GDM1 (cell line): ENCODE measurements around the gene BSG.

Source experiments
- DNase-seq: peaks from one replicate; lab custom pipeline; 2025; lab: John Stamatoyannopoulos, UW

The BSG gene

DNA sequence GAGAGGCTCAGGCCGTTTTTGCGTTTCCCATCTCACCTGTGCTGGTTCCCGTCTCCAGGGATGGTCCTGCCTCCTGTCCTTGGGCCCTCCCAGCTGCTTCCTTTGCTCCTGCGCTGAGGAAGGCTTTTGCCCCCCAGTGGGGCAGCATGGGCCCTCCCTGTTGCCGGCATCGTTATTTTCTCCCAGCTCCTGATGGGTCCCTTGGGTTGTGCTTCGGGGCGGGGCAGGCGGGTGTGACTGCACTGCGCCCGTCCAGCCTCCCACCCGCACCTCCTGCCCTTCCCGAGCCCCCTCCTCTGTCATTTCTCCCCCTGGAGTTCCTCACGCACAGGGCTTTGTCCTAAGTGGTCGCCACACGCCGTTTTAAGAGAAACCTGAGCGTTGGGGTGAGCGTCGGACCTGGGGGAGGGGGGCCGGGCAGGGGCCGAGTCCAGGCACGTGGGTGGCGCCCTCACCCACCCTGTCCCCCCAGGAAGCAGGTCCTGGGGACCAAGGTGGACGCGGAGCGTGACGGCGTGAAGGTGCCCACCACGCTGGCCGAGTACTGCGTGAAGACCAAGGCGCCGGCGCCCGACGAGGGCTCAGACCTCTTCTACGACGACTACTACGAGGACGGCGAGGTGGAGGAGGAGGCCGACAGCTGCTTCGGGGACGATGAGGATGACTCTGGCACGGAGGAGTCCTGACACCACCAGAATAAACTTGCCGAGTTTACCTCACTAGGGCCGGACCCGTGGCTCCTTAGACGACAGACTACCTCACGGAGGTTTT is 31.3 kb upstream of the BSG start:
- no peak for DNase-seq

DNA sequence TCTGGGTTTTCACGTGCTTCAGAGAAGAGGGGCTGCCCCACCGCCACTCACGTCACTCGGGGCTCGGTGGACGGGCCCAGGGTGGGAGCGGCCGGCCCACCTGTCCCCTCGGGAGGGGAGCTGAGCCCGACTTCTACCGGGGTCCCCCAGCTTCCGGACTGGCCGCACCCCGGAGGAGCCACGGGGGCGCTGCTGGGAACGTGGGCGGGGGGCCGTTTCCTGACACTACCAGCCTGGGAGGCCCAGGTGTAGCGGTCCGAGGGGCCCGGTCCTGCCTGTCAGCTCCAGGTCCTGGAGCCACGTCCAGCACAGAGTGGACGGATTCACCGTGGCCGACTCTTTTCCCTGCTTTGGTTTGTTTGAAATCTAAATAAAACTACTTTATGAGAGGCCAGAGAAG is 30.7 kb upstream of the BSG start:
- DNase-seq = no peak

DNA sequence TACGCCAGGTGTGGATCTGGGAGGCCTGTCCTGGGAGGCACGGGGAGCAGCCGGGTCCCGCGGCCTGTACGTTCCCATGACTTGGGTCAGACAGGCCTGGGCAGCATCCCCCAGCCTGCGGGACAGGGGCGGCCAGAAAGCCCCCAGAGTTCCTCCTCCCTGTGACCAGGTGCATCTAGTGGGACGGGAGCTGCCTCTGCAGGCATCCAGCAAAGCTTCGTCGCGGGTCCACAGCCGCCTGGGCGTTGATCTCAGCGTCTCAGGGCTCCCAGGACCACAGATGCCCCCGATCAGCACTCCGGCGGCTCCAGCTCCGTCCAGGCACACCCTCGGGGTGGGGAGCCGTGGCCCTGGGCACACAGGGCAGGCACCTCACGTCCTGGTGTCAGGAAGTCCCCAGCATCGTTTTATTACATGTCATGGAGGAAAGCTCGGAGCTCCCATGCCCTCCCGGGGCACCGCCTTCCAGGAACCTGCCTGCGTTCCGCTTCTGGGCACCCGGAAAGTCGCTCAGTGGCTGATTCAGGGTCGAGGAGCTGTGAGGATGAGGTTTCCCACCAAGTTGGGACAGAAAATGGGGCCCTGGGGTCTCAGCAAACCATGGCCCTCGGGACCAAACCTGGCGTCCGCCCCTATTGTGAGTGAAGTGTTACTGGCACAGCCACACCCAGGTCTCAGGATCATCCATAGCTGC is 30.1 kb upstream of the BSG start:
- DNase-seq = no peak

GRCh38 chr19:543910-544608 is 28.3 kb upstream of the BSG start, which contains the start of gene GZMM:
Gene GZMM (plus strand): TSS chr19:544053. CDS start chr19:544072, 19 bp downstream.
- no peak for DNase-seq

GRCh38 chr19:547117-547516 is 25.3 kb upstream of the BSG start:
- no peak for DNase-seq

DNA sequence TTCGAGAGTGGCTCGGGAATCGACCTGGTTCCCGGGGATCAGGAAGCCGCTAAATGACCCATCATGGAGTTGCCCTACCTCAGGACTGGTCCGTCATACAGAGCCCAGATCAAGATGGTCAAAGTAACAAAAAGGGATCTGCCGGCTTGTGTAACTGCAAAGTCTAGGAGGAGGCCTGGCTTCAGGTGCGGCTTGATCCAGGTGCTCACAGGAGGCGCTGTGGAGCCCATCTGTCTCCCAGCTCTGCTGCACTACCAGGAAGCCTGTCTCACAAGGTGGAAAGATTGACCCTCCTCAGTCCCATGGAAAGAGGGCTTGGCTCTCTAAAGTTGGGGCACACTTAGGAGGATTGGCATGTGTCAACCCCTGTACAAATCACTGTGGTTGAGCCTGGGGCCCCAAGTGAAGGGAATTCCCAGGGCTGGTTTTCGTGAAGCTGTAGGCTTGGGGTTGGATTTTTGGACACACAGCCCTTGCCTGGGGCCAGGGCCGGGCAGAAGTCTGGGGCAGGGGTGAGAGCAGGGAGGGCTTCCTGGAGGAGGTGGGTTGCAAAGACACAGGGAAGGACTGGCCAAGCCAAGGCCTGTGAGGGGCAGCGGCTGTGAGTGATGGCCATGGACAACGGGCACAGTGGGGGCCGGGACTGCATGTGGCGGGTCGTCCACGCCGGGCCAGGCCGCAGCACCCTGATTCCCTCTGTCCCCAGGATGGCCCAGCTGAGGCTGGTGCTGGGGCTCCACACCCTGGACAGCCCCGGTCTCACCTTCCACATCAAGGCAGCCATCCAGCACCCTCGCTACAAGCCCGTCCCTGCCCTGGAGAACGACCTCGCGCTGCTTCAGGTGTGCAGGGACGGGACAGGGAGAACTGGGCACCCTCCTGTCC is 24.3 kb upstream of the BSG start:
- DNase-seq = no peak

DNA sequence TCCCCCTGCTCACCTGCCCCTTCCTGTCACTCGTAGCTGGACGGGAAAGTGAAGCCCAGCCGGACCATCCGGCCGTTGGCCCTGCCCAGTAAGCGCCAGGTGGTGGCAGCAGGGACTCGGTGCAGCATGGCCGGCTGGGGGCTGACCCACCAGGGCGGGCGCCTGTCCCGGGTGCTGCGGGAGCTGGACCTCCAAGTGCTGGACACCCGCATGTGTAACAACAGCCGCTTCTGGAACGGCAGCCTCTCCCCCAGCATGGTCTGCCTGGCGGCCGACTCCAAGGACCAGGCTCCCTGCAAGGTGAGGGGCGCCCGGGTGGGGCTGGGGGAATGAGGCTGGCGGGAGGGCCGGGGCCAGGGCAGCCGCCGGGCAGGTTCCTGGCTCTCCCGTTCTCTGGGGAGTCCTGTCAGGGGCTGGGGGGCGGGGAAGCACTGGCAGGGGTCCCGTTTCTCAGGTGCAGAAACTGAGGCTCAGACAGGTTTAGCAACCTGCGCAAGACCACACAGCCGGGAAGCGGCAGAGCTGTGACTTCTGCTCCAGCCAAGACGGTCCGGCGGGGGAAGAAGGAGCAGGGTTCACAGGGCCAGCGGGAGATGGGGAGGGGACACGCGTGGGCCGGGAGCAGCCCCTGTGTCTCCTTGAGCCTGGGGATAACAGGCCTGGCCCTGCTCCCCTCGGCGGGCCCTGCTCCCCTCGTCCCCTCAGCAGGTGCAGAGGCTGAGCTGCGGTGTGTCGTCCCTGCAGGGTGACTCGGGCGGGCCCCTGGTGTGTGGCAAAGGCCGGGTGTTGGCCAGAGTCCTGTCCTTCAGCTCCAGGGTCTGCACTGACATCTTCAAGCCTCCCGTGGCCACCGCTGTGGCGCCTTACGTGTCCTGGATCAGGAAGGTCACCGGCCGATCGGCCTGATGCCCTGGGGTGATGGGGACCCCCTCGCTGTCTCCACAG is 23.2 kb upstream of the BSG start:
- DNase-seq = no peak

- no peak for DNase-seq
These were observed 17.6 kb upstream of the BSG start for GRCh38 chr19:554817-555216.

- no peak for DNase-seq
These were observed 17.0 kb upstream of the BSG start for GRCh38 chr19:555474-555808.

GRCh38 chr19:556611-557382 is 15.6 kb upstream of the BSG start:
- no peak for DNase-seq

GRCh38 chr19:558770-559439 is 13.5 kb upstream of the BSG start:
- DNase-seq = no peak

DNA sequence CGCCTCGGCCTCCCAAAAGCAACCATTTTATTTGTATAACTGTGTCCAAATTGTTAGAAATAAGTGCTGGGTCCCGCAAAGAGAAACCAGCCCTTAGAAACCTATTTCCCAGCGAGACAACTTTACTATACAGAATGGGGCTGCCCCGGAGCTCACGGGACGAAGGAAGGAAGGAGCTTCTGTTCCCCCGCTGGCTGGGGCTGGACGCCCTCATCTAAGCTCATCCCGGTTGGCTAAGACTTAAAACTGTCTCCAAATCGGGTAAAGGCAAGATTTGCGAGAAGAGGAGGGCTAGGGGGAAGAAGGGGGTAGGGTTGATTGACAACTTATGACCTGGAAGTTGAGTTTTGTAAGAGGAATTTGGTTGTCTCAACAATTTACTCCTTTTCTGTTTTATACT is 12.3 kb upstream of the BSG start:
- no peak for DNase-seq

DNA sequence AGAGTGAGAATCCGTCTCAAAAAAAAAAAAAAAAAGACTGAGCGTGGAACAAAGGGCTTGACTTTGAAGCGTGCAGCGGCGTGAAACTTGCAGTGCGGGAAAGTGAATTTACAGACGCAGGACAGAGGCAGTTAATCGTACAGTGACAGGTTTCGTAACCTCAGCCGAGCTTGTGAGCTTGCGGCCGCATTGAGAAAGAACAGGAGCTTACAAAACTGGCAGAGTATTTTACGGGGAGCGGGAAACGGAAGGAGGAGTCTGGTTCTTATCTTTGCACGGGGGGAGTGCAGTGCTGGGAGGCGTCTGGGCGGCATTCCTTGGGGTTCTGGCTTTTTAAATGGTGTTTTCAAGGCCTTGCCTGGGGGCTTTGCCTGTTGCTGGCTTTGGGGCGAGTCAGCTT is 6.0 kb upstream of the BSG start:
- no peak for DNase-seq

- DNase-seq = no peak
These were observed 5.6 kb upstream of the BSG start for GRCh38 chr19:566844-567243.

DNA sequence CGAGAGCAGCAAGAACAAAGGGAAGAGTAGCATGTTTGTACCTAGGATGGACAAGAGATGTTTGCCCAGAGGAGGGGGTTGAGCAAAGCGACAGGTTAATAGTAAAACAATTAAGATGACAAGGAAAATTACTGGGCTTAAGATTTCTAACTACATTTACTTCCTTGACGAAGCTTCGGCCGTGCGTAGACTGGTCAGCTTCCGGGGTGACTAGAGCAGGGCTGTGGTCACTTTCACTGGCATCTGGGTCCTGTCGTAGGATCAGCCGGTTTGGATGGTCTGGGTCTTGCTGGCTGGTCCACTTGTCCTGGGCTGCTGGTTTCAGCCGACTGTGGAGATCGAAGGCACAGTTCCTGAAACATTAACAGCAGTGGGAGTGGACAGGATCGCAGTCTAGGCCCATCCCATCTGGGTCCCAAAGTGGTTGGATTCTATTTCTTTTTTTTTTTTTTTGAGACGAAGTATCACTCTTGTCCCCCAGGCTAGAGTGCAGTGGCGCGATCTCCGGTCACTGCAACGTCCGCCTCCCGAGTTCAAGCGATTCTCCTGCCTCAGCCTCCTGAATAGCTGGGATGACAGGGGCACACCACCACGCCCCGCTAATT is 5.0 kb upstream of the BSG start:
- DNase-seq = no peak

DNA sequence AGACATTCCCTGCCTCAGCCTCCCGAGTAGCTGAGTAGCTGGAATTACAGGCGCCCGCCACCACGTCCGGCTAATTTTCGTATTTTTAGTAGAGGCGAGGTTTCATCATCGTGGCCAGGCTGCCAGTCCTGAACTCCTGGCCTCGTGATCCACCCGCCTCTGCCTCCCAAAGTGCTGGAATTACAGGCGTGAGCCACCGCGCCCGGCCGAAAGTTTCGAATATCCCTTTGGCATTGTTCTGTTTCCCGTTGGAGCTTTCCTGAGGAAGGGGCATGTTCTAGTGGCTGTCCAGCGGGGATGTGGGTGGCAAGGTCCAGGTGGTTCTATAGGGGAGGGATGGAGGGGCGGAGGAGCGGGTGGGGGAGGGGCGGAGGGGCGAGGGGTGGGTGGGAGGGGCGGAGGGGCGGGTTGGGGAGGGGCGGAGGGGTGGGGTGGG is 2.1 kb upstream of the BSG start:
- DNase-seq = no peak

- DNase-seq = peak; percentile 54
These were observed 1.3 kb upstream of the BSG start for GRCh38 chr19:570937-571565.

- DNase-seq = peak; percentile 33
These were observed 826 bp upstream of the BSG start for GRCh38 chr19:571566-571974.
